HAP-1 (cell line): ENCODE measurements around the gene GRN.
"Not testable (repeated sequence)": the region's sequence is repeated elsewhere in the genome, so short reads cannot be mapped to it uniquely, and the experiment has no call there.

ENCODE experiments used
- DNase-seq, 2 experiments: peaks; one replicate each; pipeline ENCODE4 v3.0.0-alpha.2; 2016 to 2020; ENCODE audit warnings: low spot score in 2 of 2
- H3K27me3 ChIP-seq: fragments of 250-450 bp; sonication (Bioruptor Pico); 2 replicates; pipeline ENCODE4 v1.5.1; 2020; ENCODE audit warnings: low read depth, mild to moderate bottlenecking, moderate library complexity
- H3K36me3 ChIP-seq: fragments of 250-450 bp; sonication (Bioruptor Pico); replicated peaks from 2 replicates; pipeline ENCODE4 v1.5.1; 2020; ENCODE audit warnings: mild to moderate bottlenecking
- H3K4me1 ChIP-seq: fragments of 250-450 bp; sonication (Bioruptor Pico); 2 replicates; pipeline ENCODE4 v1.5.1; 2020; ENCODE audit warnings: mild to moderate bottlenecking
- H3K4me3 ChIP-seq: fragments of 250-450 bp; sonication (Bioruptor Pico); 2 replicates; pipeline ENCODE4 v1.5.1; 2020; ENCODE audit warnings: mild to moderate bottlenecking, moderate library complexity
- H3K9me3 ChIP-seq: fragments of 250-450 bp; sonication (Bioruptor Pico); 2 replicates; pipeline ENCODE4 v1.5.1; 2020; ENCODE audit warnings: mild to moderate bottlenecking, moderate library complexity
- in situ Hi-C: fragments of 300-500 bp; cut with MboI; formaldehyde crosslinking; loops from 3 replicates; pipeline ENCODE4 v1.14.3; 2020; ENCODE audit warnings: low sequenced_read_pairs, inconsistent platforms, mixed read lengths

The GRN gene

DNA sequence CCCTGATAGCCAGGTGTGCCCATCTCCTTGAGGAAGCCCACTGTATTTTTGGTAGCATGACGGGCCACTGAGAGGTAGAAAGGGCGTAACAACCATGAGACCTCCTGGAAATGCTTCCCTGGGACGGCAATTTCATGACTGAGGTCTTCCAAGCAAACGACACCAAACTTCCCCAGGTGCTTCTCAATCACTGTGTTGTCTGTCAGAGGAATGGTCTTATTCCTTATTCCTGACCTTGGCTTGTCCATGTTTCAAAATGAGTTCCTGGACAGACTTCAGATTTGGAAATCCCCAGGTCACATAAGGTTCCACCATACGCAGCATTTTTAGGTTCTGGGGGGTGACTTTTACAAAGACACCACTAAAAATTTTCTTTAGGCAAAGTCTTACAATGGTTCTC is 19.9 kb downstream of the GRN start:
- in situ Hi-C loops, DNase-seq, H3K27me3 ChIP-seq, H3K9me3 ChIP-seq, H3K36me3 ChIP-seq, H3K4me1 ChIP-seq, H3K4me3 ChIP-seq: not testable (repeated sequence)

GRCh38 chr17:44367231-44367979 is 22.3 kb downstream of the GRN start:
- Histone ChIP-seq H3K4me3 (no peak overlapping the region), H3K27me3 (peaks cover 5% of the 10 kb centered on the region; the same call in 1 of the 2 replicates), H3K36me3 (no peaks in the 10 kb centered on the region), H3K4me1 (no peaks in the 10 kb centered on the region), H3K9me3 (no peaks in the 10 kb centered on the region)
- in situ Hi-C loops, result no loop called here
- DNase-seq, result no peak

- H3K9me3 ChIP-seq, DNase-seq, H3K4me1 ChIP-seq, in situ Hi-C loops, H3K4me3 ChIP-seq, H3K36me3 ChIP-seq, H3K27me3 ChIP-seq: not testable (repeated sequence)
Observed at GRCh38 chr17:44368391-44369243, 23.5 kb downstream of the GRN start.

GRCh38 chr17:44369414-44370023 is 24.4 kb downstream of the GRN start:
- H3K4me1 ChIP-seq, H3K36me3 ChIP-seq, H3K9me3 ChIP-seq, DNase-seq, H3K4me3 ChIP-seq, H3K27me3 ChIP-seq, in situ Hi-C loops: not testable (repeated sequence)

DNA sequence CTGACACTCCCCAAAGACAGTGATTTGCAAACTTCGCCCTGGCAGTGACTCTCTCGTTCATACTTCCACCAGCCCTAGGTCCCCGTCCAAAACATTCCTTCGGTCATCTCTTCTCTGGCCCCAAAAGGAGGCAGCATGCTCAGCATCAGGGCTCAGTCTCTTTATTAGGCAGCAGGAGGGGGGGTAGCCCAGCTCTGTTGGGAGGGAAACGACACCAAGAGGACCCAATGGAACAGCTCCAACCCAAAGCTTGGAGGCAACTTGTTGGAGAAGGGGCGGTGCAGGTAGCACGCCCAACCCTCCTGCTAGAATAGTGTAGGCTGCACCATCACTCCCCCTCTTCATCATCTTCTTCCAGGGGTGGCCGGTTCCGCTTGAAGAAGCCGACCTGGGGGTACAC is 26.9 kb downstream of the GRN start:
- in situ Hi-C loops, result no loop called here
- Histone ChIP-seq H3K4me3 (no peak overlapping the region), H3K27me3 (no peaks in the 10 kb centered on the region), H3K36me3 (no peaks in the 10 kb centered on the region), H3K9me3 (no peaks in the 10 kb centered on the region), H3K4me1 (no peaks in the 10 kb centered on the region)
- DNase-seq, result no peak

DNA sequence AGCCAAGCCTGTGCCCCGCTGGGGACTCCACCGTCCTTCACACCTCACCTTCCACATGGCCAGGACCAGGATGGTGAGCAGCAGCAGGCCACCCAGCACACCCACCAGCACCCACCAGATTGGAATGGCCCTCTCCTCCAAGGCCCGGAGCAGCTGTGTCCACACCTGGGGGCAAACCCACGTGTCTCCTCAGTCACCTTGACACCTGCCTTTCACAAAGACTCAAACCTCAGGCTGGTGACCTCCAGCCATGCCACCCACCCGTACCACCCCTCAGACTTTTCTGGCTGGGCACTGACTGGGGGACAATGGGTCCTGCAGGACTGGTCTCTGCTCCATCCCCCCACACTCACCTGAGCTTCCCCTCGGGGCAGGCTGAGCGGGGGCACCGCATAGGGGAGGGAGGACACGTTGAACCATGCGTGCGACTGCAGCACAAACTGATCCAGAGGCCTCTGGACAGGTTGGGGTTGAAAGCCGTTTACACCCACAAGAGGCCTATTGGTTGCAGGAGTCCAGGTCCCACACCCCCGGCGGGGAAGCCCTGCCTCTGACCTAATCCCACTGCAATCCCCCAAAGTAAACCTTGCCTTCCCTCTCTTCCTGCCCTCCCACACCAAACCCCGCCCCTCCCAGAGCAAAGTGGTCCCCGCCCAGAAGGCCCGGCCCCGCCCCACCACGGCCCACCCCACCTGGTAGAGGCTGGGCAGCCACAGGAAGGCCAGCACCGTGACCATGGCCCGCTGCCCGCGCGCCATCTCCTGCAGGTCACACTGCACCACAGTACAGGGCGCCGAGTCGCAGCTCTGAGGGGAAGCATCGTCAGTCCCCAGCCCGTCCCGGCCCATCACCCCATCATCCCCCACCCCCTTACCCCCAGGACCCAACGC is 29.4 kb downstream of the GRN start:
- no peaks in the 10 kb centered on the region for H3K4me1 ChIP-seq
- in situ Hi-C loops, result no loop called here
- no peak overlapping the region for H3K4me3 ChIP-seq
- H3K9me3 ChIP-seq, result no peaks in the 10 kb centered on the region
- no peaks in the 10 kb centered on the region for H3K36me3 ChIP-seq
- DNase-seq, result peak in 1 of 2 experiments; percentile 30
- H3K27me3 ChIP-seq, result no peaks in the 10 kb centered on the region

- no peak overlapping the region for H3K4me3 ChIP-seq
- no peaks in the 10 kb centered on the region for H3K4me1 ChIP-seq
- H3K36me3 ChIP-seq, result no peaks in the 10 kb centered on the region
Observed at GRCh38 chr17:44375196-44376017, 30.3 kb downstream of the GRN start.

GRCh38 chr17:44376124-44376523 is 31.0 kb downstream of the GRN start:
- H3K9me3 ChIP-seq, result no peaks in the 10 kb centered on the region
- H3K4me3 ChIP-seq, result no peak overlapping the region
- DNase-seq, result peak in 1 of 2 experiments; percentile 62
- in situ Hi-C loops, result no loop called here
- no peaks in the 10 kb centered on the region for H3K4me1 ChIP-seq
- no peaks in the 10 kb centered on the region for H3K36me3 ChIP-seq
- H3K27me3 ChIP-seq, result no peaks in the 10 kb centered on the region

More at GRCh38 chr17:44375196-44376017, 30.3 kb downstream of the GRN start:
- in situ Hi-C loops, result no loop called here
- H3K9me3 ChIP-seq, result no peaks in the 10 kb centered on the region
- DNase-seq, result no peak
- no peaks in the 10 kb centered on the region for H3K27me3 ChIP-seq

DNA sequence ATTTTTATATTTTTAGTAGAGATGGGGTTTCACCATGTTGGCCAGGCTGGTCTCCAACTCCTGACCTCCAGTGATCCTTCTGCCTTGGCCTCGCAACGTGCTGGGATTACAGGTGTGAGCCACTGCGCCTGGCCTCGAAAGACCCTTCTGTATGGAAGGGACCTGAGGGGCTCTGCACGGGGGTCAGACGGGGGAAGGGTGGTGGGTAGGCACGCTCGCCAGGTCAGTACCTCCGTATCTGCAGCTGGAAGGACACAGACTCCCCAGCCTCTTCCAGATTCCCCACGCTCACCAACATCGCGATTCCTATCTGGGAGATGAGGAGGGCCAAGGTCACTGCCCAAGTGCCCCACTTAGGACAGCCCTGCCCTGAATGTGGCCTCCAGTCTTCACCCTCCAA is 31.7 kb downstream of the GRN start:
- H3K4me1 ChIP-seq, result no peaks in the 10 kb centered on the region
- H3K9me3 ChIP-seq, result no peaks in the 10 kb centered on the region
- no peaks in the 10 kb centered on the region for H3K27me3 ChIP-seq
- DNase-seq, result no peak
- H3K4me3 ChIP-seq, result no peak overlapping the region
- H3K36me3 ChIP-seq, result no peaks in the 10 kb centered on the region
- in situ Hi-C loops, result no loop called here

DNA sequence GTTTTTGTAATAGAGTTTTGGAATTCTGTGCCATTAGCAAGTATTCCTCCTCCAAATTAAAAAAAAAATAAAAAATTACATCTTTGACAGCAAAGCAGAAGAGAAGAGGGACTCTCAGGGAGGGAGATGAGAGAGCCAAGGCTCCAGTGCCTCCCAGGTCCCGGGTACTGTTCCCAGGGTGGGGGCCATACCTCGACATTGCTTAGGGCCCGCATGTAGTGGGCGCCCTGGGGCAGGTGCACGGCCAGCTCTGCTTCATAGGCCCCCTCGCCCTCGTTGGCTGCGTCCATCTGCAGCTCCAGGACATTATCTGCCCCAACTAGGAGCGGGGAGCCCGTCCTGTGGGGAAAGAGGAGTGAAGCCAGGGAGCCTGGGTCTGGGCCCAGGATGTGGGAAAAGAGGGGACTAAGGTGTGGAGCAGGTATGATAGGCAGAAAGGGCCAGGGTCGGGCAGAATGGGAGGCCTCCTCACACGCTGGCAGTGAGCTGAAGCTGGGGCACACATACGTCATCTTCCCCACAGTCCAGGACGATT is 33.1 kb downstream of the GRN start:
- no peak for DNase-seq
- no peaks in the 10 kb centered on the region for H3K9me3 ChIP-seq
- no peaks in the 10 kb centered on the region for H3K27me3 ChIP-seq
- in situ Hi-C loops, result no loop called here
- no peak overlapping the region for H3K4me3 ChIP-seq
- H3K4me1 ChIP-seq, result no peaks in the 10 kb centered on the region
- H3K36me3 ChIP-seq, result no peaks in the 10 kb centered on the region

GRCh38 chr17:44379887-44380286 is 34.8 kb downstream of the GRN start:
- in situ Hi-C loops, result no loop called here
- H3K9me3 ChIP-seq, result no peaks in the 10 kb centered on the region
- DNase-seq, result no peak
- no peaks in the 10 kb centered on the region for H3K36me3 ChIP-seq
- no peaks in the 10 kb centered on the region for H3K27me3 ChIP-seq
- peaks cover 5% of the 10 kb centered on the region for H3K4me1 ChIP-seq
- H3K4me3 ChIP-seq, result no peak overlapping the region

DNA sequence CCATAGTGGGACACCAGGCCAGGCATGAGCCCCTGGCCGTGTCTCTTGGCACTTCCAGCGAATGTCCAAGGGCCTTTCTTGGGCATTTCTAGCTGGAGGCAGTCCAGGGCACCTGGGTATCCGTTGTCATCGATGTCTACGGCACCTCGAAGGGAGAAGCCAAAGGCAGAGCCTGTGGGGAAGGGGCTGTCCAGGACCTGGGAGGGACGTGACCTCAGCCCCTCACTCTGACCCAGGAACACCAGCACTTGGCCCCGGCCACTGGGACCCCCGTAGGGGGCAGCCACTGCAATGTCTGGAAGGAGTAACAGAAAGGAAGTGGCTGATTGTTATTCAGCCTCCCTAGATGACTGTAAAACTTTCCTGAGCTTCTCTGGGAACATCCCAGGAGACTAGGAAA is 35.7 kb downstream of the GRN start:
- in situ Hi-C loops, result no loop called here
- no peaks in the 10 kb centered on the region for H3K27me3 ChIP-seq
- DNase-seq, result no peak

More for the DNA sequence above, 35.7 kb downstream of the GRN start:
- Histone ChIP-seq H3K4me1 (peaks cover 7% of the 10 kb centered on the region), H3K9me3 (no peaks in the 10 kb centered on the region), H3K36me3 (no peaks in the 10 kb centered on the region), H3K4me3 (no peak overlapping the region)
